ENCODE measurements around the gene SLC20A1.

SLC20A1 gene

GRCh38 chr2:112674229-112674628, 28.5 kb downstream of the SLC20A1 start:
- no peak for DNase-seq (ENCODE audit: low read depth in 3 of 3, low spot score in 1 of 3)

- no peak for DNase-seq (ENCODE audit: low read depth in 3 of 3, low spot score in 1 of 3)
Observed at GRCh38 chr2:112679484-112679883, 33.7 kb downstream of the SLC20A1 start.

GRCh38 chr2:112680666-112681101, 34.9 kb downstream of the SLC20A1 start:
- DNase-seq (ENCODE audit: low read depth in 3 of 3, low spot score in 1 of 3): no peak

- no peak for DNase-seq (ENCODE audit: low read depth in 3 of 3, low spot score in 1 of 3)
Observed at GRCh38 chr2:112682101-112682500, 36.4 kb downstream of the SLC20A1 start.

- no peak for DNase-seq (ENCODE audit: low read depth in 3 of 3, low spot score in 1 of 3)
Observed at GRCh38 chr2:112683550-112684414, 38.0 kb downstream of the SLC20A1 start.

- DNase-seq (ENCODE audit: low read depth in 3 of 3, low spot score in 1 of 3): no peak
Observed at GRCh38 chr2:112684415-112684775, 38.7 kb downstream of the SLC20A1 start.

GRCh38 chr2:112685271-112685884, 39.6 kb downstream of the SLC20A1 start:
- no peak for DNase-seq (ENCODE audit: low read depth in 3 of 3, low spot score in 1 of 3)

GRCh38 chr2:112686348-112687217, 40.8 kb downstream of the SLC20A1 start:
- no peak for DNase-seq (ENCODE audit: low read depth in 3 of 3, low spot score in 1 of 3)

GRCh38 chr2:112687522-112687921, 41.8 kb downstream of the SLC20A1 start:
- DNase-seq (ENCODE audit: low read depth in 3 of 3, low spot score in 1 of 3): no peak

GRCh38 chr2:112688086-112688880, 42.5 kb downstream of the SLC20A1 start:
- no peak for DNase-seq (ENCODE audit: low read depth in 3 of 3, low spot score in 1 of 3)

GRCh38 chr2:112690853-112691401, 45.2 kb downstream of the SLC20A1 start:
- peak; percentile 19 to 35 (median 20) for DNase-seq (ENCODE audit: low read depth in 3 of 3, low spot score in 1 of 3)

GRCh38 chr2:112691881-112692281, 46.1 kb downstream of the SLC20A1 start:
- DNase-seq (ENCODE audit: low read depth in 3 of 3, low spot score in 1 of 3): no peak

GRCh38 chr2:112692495-112692911, 46.8 kb downstream of the SLC20A1 start:
- peak in 1 of 3 donors; percentile 15 for DNase-seq (ENCODE audit: low read depth in 3 of 3, low spot score in 1 of 3)

- DNase-seq (ENCODE audit: low read depth in 3 of 3, low spot score in 1 of 3): peak in 1 of 3 donors; percentile 13
Observed at GRCh38 chr2:112692918-112693317, 47.2 kb downstream of the SLC20A1 start.

GRCh38 chr2:112693596-112693995, 47.9 kb downstream of the SLC20A1 start:
- DNase-seq (ENCODE audit: low read depth in 3 of 3, low spot score in 1 of 3): no peak

- no peak for DNase-seq (ENCODE audit: low read depth in 3 of 3, low spot score in 1 of 3)
Observed at GRCh38 chr2:112694182-112694581, 48.4 kb downstream of the SLC20A1 start.

GRCh38 chr2:112698834-112699515, 53.2 kb downstream of the SLC20A1 start:
- no peak for DNase-seq (ENCODE audit: low read depth in 3 of 3, low spot score in 1 of 3)

GRCh38 chr2:112699984-112700667, 54.4 kb downstream of the SLC20A1 start:
- DNase-seq (ENCODE audit: low read depth in 3 of 3, low spot score in 1 of 3): no peak

- no peak for DNase-seq (ENCODE audit: low read depth in 3 of 3, low spot score in 1 of 3)
Observed at GRCh38 chr2:112701052-112701451, 55.3 kb downstream of the SLC20A1 start.

Measured in stimulated activated CD4-positive, alpha-beta T cell treated with anti-CD3 and anti-CD28 coated beads, TNF-alpha, amount 100 ng/mL, for 1 hour (primary cell).